KMS-11 (cell line): ENCODE data around the gene CC2D1A.
"Not testable (repeated sequence)": the region's sequence is repeated elsewhere in the genome, so short reads cannot be mapped to it uniquely, and the experiment has no call there.

Experiments used
- H2AFZ ChIP-seq: fragments of 200-600 bp; sonication (generic); 2 replicates; pipeline ENCODE4 v1.6.1; 2016; ENCODE audit warnings: antibody characterized with exemption, mixed run types, low read depth
- H3K27ac ChIP-seq: fragments of 200-600 bp; sonication (generic); 2 replicates; pipeline ENCODE4 v1.6.1; 2016; ENCODE audit warnings: mild to moderate bottlenecking, mixed run types
- H3K27me3 ChIP-seq: fragments of 200-600 bp; sonication (generic); 2 replicates; pipeline ENCODE4 v1.6.1; 2017; ENCODE audit warnings: mild to moderate bottlenecking, low read depth, mixed run types, moderate library complexity; ENCODE audit not compliant: insufficient read depth
- H3K36me3 ChIP-seq: fragments of 200-600 bp; sonication (generic); 2 replicates; pipeline ENCODE4 v1.6.1; 2017; ENCODE audit warnings: mild to moderate bottlenecking, mixed run types; ENCODE audit not compliant: insufficient read depth
- H3K4me1 ChIP-seq: fragments of 200-600 bp; sonication (generic); 2 replicates; pipeline ENCODE4 v1.6.1; 2016; ENCODE audit warnings: mild to moderate bottlenecking, low read depth, mixed run types; ENCODE audit not compliant: poor library complexity, severe bottlenecking
- H3K4me2 ChIP-seq: fragments of 200-600 bp; sonication (generic); 2 replicates; pipeline ENCODE4 v1.7.0; 2016; ENCODE audit warnings: mild to moderate bottlenecking, mixed run types
- H3K4me3 ChIP-seq: fragments of 200-600 bp; sonication (generic); IDR thresholded peaks from 2 replicates; pipeline ENCODE4 v1.6.1; 2017; ENCODE audit warnings: low read depth, low read length, mixed read lengths; ENCODE audit not compliant: insufficient read depth
- H3K79me2 ChIP-seq: fragments of 200-600 bp; sonication (generic); 2 replicates; pipeline ENCODE4 v1.6.1; 2016; ENCODE audit warnings: low read depth, mixed run types; ENCODE audit not compliant: insufficient read depth
- H3K9ac ChIP-seq: fragments of 200-600 bp; sonication (generic); 2 replicates; pipeline ENCODE4 v1.6.1; 2016; ENCODE audit warnings: mild to moderate bottlenecking, mixed run types
- H4K20me1 ChIP-seq: fragments of 200-600 bp; sonication (generic); 2 replicates; pipeline ENCODE4 v1.6.1; 2016; ENCODE audit warnings: mild to moderate bottlenecking, mixed run types; ENCODE audit not compliant: insufficient read depth
- CTCF ChIP-seq: fragments of 200-600 bp; sonication (generic); conservative IDR thresholded peaks from 2 replicates; pipeline ENCODE4 v1.6.1; 2017; ENCODE audit warnings: low read depth, mild to moderate bottlenecking, antibody characterized with exemption, low read length, moderate library complexity, mixed read lengths

The CC2D1A gene

GRCh38 chr19:13968383-13968935 lies 62.5 kb downstream of the CC2D1A start:
- Histone ChIP-seq H4K20me1 (no peaks in the 10 kb centered on the region), H3K4me2 (no peak overlapping the region), H2AFZ (no peak overlapping the region), H3K4me3 (no peak overlapping the region), H3K79me2 (no peaks in the 10 kb centered on the region), H3K9ac (no peak overlapping the region), H3K27me3 (no peaks in the 10 kb centered on the region), H3K36me3 (no peaks in the 10 kb centered on the region), H3K27ac (no peak overlapping the region), H3K4me1 (no peaks in the 10 kb centered on the region)
- TF ChIP-seq CTCF, result no peak

- Histone ChIP-seq H3K79me2 (no peaks in the 10 kb centered on the region), H2AFZ (no peak overlapping the region), H3K4me1 (no peaks in the 10 kb centered on the region), H3K4me2 (no peak overlapping the region), H3K9ac (no peak overlapping the region), H3K36me3 (no peaks in the 10 kb centered on the region), H3K4me3 (no peak overlapping the region), H4K20me1 (no peaks in the 10 kb centered on the region), H3K27me3 (no peaks in the 10 kb centered on the region), H3K27ac (no peak overlapping the region)
- TF ChIP-seq CTCF, result no peak
These were observed 63.0 kb downstream of the CC2D1A start for GRCh38 chr19:13968999-13969398.

GRCh38 chr19:13969897-13970296 lies 63.9 kb downstream of the CC2D1A start:
- Histone ChIP-seq H3K27me3 (no peaks in the 10 kb centered on the region), H3K27ac (no peak overlapping the region), H3K79me2 (no peaks in the 10 kb centered on the region), H3K9ac (no peak overlapping the region), H4K20me1 (no peaks in the 10 kb centered on the region), H3K36me3 (no peaks in the 10 kb centered on the region), H3K4me1 (no peaks in the 10 kb centered on the region), H3K4me2 (no peak overlapping the region), H2AFZ (no peak overlapping the region), H3K4me3 (no peak overlapping the region)
- TF ChIP-seq CTCF, result no peak

- H2AFZ ChIP-seq, H4K20me1 ChIP-seq, H3K4me1 ChIP-seq, H3K27me3 ChIP-seq, H3K36me3 ChIP-seq, H3K27ac ChIP-seq, H3K79me2 ChIP-seq, H3K4me2 ChIP-seq, H3K9ac ChIP-seq, H3K4me3 ChIP-seq: not testable (repeated sequence)
These were observed 65.9 kb downstream of the CC2D1A start for GRCh38 chr19:13971868-13972267.

- no peaks in the 10 kb centered on the region for H3K79me2 ChIP-seq
- H3K4me3 ChIP-seq, result no peak overlapping the region
- H2AFZ ChIP-seq, result no peak overlapping the region
- TF ChIP-seq CTCF, result no peak
- no peaks in the 10 kb centered on the region for H4K20me1 ChIP-seq
- no peak overlapping the region for H3K27ac ChIP-seq
- no peaks in the 10 kb centered on the region for H3K27me3 ChIP-seq
- H3K36me3 ChIP-seq, result no peaks in the 10 kb centered on the region
- no peaks in the 10 kb centered on the region for H3K4me1 ChIP-seq
- H3K9ac ChIP-seq, result no peak overlapping the region
- no peak overlapping the region for H3K4me2 ChIP-seq
These were observed 66.6 kb downstream of the CC2D1A start for GRCh38 chr19:13972368-13973155.

- not testable (repeated sequence) for H3K4me1 ChIP-seq, H3K36me3 ChIP-seq, H2AFZ ChIP-seq, H4K20me1 ChIP-seq, H3K27me3 ChIP-seq, H3K9ac ChIP-seq, H3K27ac ChIP-seq, H3K4me3 ChIP-seq, H3K4me2 ChIP-seq, H3K79me2 ChIP-seq
These were observed 67.5 kb downstream of the CC2D1A start for GRCh38 chr19:13973479-13973878.
